ENCODE results near the gene MBD3L2B. TPM values are rescaled to one million over a fixed set of nuclear protein-coding genes. Genes with fewer than 3 reads are reported as not detected.
"Not testable (repeated sequence)": the region's sequence is repeated elsewhere in the genome, so short reads cannot be mapped to it uniquely, and the experiment has no call there.

Gene MBD3L2B
- not detected for polyA plus RNA-seq (2012; ENCODE audit: insufficient read depth, insufficient read length, low read depth)

DNA sequence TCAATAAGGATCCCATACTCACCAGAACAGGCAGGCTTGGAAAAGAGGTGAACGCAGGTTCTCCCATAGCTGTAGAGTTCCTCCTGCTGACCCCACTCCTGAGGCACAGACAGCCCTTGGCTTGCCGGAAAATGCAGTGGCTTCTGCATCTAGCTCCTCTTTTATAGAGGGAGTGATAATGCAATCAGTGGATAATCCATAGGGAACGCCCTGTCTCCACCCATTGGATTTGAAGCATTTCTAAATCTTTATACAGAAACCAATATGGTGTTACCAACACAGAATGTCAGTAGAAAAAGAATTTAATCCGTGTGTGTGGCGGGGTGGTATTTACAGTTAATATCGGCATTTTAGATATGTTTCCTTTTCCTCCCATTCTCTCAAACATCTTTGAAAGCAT lies at the start of gene MBD3L2B:
MBD3L2B (minus strand) TSS at position 101 of the 400 bp plus-strand sequence; CDS start at position 67, 34 bp downstream.
- H3K27me3 ChIP-seq; H3K36me3 ChIP-seq; H3K4me1 ChIP-seq; H3K9me3 ChIP-seq; DNase-seq; H3K4me3 ChIP-seq (ENCODE audit: low read depth, low read length): not testable (repeated sequence)

DNA sequence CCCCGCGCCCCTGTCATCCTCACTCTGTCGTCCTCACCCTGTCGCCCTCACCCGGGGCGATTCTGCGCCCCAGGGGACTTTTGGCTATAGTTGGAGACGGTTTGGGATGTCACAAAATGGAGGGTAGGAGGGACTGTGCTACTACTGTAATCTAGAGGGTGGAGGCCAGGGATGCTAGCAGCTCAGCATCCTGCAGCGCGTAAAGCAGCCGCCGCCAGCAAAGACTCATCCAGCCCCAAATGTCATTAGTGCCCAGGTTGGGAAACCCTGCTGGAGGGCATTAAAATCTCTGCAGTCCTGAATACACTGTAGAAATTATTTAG lies 48.6 kb upstream of the MBD3L2B start:
- no peak for DNase-seq
- Histone ChIP-seq H3K9me3 (no peaks in the 10 kb centered on the region; the same call in 1 of the 2 replicates), H3K27me3 (no peaks in the 10 kb centered on the region), H3K36me3 (peaks cover 11% of the 10 kb centered on the region), H3K4me3 (ENCODE audit: low read depth, low read length) (peak overlapping the region; percentile 92), H3K4me1 (no peaks in the 10 kb centered on the region)
- TF ChIP-seq, protein P1, sequence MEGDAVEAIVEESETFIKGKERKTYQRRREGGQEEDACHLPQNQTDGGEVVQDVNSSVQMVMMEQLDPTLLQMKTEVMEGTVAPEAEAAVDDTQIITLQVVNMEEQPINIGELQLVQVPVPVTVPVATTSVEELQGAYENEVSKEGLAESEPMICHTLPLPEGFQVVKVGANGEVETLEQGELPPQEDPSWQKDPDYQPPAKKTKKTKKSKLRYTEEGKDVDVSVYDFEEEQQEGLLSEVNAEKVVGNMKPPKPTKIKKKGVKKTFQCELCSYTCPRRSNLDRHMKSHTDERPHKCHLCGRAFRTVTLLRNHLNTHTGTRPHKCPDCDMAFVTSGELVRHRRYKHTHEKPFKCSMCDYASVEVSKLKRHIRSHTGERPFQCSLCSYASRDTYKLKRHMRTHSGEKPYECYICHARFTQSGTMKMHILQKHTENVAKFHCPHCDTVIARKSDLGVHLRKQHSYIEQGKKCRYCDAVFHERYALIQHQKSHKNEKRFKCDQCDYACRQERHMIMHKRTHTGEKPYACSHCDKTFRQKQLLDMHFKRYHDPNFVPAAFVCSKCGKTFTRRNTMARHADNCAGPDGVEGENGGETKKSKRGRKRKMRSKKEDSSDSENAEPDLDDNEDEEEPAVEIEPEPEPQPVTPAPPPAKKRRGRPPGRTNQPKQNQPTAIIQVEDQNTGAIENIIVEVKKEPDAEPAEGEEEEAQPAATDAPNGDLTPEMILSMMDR (IDR thresholded peaks at IDR 0.05; ENCODE audit: low read depth, low read length): no peak

DNA sequence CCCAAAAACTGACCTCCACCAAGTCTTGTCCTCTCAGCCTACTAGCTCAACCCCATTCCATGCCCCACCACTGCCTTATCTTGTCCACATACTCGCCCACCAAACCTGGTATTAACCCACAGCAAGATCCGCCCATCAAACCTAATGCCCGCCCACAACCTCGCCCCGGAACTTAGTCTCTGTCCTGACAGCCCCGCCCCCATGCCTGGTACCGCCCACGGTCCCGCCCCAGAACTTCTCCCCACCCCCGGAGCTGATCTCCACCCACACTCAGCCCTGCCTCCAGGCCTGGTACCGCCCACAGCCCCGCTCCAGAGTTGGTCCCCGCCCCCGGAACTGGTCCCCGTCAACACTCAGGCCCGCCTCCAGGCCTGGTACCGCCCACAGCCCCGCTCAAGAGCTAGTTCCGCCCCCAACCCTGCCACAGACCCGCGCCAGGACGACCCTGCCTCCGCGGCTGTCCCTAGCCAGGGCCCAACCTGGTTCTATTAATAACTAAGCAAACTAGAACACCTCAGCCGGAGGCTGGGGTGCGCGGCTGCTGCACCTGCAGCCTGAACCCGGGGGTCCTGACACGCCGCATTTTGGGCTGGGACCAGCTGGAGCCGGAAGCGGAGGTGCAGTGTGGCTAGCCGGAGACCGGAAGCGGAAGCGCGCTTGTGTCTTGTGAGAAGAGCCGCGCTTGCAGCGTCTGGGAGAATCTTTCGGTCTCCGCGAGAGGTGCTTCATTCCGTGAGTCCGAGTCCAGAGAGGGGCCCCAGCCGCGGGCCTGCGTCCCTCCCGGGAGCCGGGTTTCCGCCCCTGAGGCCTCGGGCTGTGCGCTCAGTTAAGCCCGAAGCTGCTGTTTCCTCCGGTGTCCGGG lies 48.0 kb upstream of the MBD3L2B start, which contains the start of gene ZNF557:
ZNF557 (plus strand) TSS at position 662 of the 862 bp plus-strand sequence. CDS start 5,372 bp downstream, outside the sequence.
- H3K4me1 ChIP-seq: no peaks in the 10 kb centered on the region
- DNase-seq: peak; percentile 99
- H3K27me3 ChIP-seq: no peaks in the 10 kb centered on the region
- TF ChIP-seq, protein P1 (IDR thresholded peaks at IDR 0.05; ENCODE audit: low read depth, low read length): no peak
- no peaks in the 10 kb centered on the region; the same call in 1 of the 2 replicates for H3K9me3 ChIP-seq
- peak within 1 kb of the TSS; percentile 92 for H3K4me3 ChIP-seq (ENCODE audit: low read depth, low read length)
- H3K36me3 ChIP-seq: peaks cover 10% of the 10 kb centered on the region

- no peaks in the 10 kb centered on the region; the same call in 1 of the 2 replicates for H3K9me3 ChIP-seq
- no peaks in the 10 kb centered on the region for H3K4me1 ChIP-seq
- H3K4me3 ChIP-seq (ENCODE audit: low read depth, low read length): 0 out of 2 replicates have a peak overlapping the region, but pooled peaks have one; percentile 3
- no peak for DNase-seq
- no peaks in the 10 kb centered on the region for H3K27me3 ChIP-seq
- peaks cover 10% of the 10 kb centered on the region for H3K36me3 ChIP-seq
- TF ChIP-seq, protein P1 (IDR thresholded peaks at IDR 0.05; ENCODE audit: low read depth, low read length): no peak
Measured at GRCh38 chr19:7068599-7068998, 47.4 kb upstream of the MBD3L2B start.

- Histone ChIP-seq H3K36me3 (peaks cover 6% of the 10 kb centered on the region), H3K9me3 (no peaks in the 10 kb centered on the region; the same call in 1 of the 2 replicates), H3K27me3 (no peaks in the 10 kb centered on the region), H3K4me3 (ENCODE audit: low read depth, low read length) (no peak overlapping the region), H3K4me1 (no peaks in the 10 kb centered on the region)
- TF ChIP-seq, protein P1 (IDR thresholded peaks at IDR 0.05; ENCODE audit: low read depth, low read length): no peak
- DNase-seq: no peak
Measured at GRCh38 chr19:7067716-7068115, 46.5 kb upstream of the MBD3L2B start.

DNA sequence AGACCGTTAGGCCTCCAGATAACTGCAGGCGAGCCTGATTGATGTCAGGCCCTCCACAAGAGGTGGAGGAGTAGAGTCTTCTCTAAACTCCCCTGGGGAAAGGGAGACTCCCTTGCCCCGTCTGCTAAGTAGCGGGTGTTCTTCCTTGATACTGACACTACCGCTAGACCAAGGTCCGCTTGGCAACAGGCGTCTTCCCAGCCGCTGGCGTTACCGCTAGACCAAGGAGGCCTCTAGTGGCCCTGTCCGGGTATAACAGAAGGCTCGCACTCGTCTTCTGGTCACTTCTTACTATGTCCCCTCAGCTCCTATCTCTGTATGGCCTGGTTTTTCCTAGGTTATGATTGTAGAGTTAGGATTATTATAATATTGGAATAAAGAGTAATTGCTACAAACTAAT lies 45.9 kb upstream of the MBD3L2B start:
- not testable (repeated sequence) for H3K36me3 ChIP-seq; H3K9me3 ChIP-seq; H3K27me3 ChIP-seq; H3K4me3 ChIP-seq (ENCODE audit: low read depth, low read length); H3K4me1 ChIP-seq
- TF ChIP-seq, protein P1 (IDR thresholded peaks at IDR 0.05; ENCODE audit: low read depth, low read length): peak; percentile 35; the same call in 1 of the 2 replicates
- DNase-seq: peak; percentile 44
